ENCODE results near the gene AKNAD1.

DNA sequence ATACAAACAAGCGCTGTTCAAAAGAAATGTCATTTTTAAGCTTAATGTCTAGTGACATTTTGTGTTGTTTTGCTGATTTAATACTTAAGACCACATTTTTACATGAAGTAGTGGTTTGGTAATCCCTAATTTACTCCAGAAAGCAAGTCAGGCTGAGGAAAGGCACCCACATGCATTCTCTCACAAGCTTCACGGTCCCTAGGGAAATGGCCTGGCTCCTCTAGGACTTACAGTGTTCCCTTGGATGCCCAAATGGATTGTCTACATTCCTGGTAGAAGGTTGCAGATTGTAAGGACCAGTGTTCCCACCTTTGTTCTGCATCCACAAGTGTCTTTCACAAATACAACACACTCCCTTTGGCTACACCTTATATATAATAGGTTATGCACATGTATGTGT is 29.4 kb upstream of the AKNAD1 start:
- TF ChIP-seq, protein P1, sequence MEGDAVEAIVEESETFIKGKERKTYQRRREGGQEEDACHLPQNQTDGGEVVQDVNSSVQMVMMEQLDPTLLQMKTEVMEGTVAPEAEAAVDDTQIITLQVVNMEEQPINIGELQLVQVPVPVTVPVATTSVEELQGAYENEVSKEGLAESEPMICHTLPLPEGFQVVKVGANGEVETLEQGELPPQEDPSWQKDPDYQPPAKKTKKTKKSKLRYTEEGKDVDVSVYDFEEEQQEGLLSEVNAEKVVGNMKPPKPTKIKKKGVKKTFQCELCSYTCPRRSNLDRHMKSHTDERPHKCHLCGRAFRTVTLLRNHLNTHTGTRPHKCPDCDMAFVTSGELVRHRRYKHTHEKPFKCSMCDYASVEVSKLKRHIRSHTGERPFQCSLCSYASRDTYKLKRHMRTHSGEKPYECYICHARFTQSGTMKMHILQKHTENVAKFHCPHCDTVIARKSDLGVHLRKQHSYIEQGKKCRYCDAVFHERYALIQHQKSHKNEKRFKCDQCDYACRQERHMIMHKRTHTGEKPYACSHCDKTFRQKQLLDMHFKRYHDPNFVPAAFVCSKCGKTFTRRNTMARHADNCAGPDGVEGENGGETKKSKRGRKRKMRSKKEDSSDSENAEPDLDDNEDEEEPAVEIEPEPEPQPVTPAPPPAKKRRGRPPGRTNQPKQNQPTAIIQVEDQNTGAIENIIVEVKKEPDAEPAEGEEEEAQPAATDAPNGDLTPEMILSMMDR (IDR thresholded peaks at IDR 0.05): no peak
- TF ChIP-seq YY1 (IDR thresholded peaks at IDR 0.05; ENCODE audit: low read depth): no peak
- TF ChIP-seq SIN3A (IDR thresholded peaks at IDR 0.05; ENCODE audit: borderline replicate concordance, low read depth, low read length): no peak
- TF ChIP-seq FOXJ3 (CRISPR knock-in tag; IDR thresholded peaks at IDR 0.05): no peak
- TF ChIP-seq GATA2 (CRISPR knock-in tag; IDR thresholded peaks at IDR 0.05): no peak
- no peak for TF ChIP-seq TEAD4 (IDR thresholded peaks at IDR 0.05; ENCODE audit: borderline replicate concordance, insufficient read depth)
